Endothelial cell (in vitro differentiated cells): Measurements from ENCODE around the gene ABCC5. TPM values are rescaled to one million over a fixed set of nuclear protein-coding genes. Genes with fewer than 3 reads are reported as not detected.

ENCODE experiments used
- DNase-seq: peaks from one replicate; pipeline ENCODE4 v3.0.0; 2021; ENCODE audit warnings: low spot score
- H3K27ac Mint-ChIP-seq: one replicate; pipeline ENCODE4 v1.8.0; 2021; ENCODE audit warnings: mixed read lengths, inconsistent platforms; ENCODE audit not compliant: unreplicated experiment
- H3K27me3 Mint-ChIP-seq: one replicate; pipeline ENCODE4 v1.8.0; 2021; ENCODE audit warnings: mild to moderate bottlenecking, moderate library complexity, mixed read lengths, inconsistent platforms; ENCODE audit not compliant: unreplicated experiment
- H3K36me3 Mint-ChIP-seq: one replicate; pipeline ENCODE4 v1.8.0; 2021; ENCODE audit warnings: mild to moderate bottlenecking, low read depth, mixed read lengths, inconsistent platforms; ENCODE audit not compliant: unreplicated experiment
- H3K4me1 Mint-ChIP-seq: one replicate; pipeline ENCODE4 v1.8.0; 2021; ENCODE audit warnings: mild to moderate bottlenecking, mixed read lengths, inconsistent platforms; ENCODE audit not compliant: unreplicated experiment
- H3K4me3 Mint-ChIP-seq: one replicate; pipeline ENCODE4 v1.8.0; 2021; ENCODE audit warnings: mild to moderate bottlenecking, mixed read lengths, inconsistent platforms; ENCODE audit not compliant: unreplicated experiment
- H3K9me3 Mint-ChIP-seq: one replicate; pipeline ENCODE4 v1.8.0; 2021; ENCODE audit warnings: mixed read lengths, inconsistent platforms; ENCODE audit not compliant: unreplicated experiment
- CTCF ChIP-seq: fragments of 200-600 bp; sonication (generic); IDR thresholded peaks from one replicate; pipeline ENCODE4 v1.5.0; 2021; ENCODE audit warnings: antibody characterized with exemption; ENCODE audit not compliant: unreplicated experiment
- total RNA-seq: library from RNA; stranded (reverse); fragmentation: NEBNext Ultra II Directional; extraction: Animal tissue kit (Norgen Biotek cat#: 25700); gene quantifications from one replicate; pipeline ENCODE4 v1.2.1, GENCODE V29; 2021; ENCODE audit not compliant: unreplicated experiment

Gene ABCC5
- total RNA-seq, 1 donor from 2014 or later: 45.9 TPM

GRCh38 chr3:184003187-184003967 lies 14.3 kb downstream of the ABCC5 start:
- Mint-ChIP-seq H3K27me3 (peaks cover 5% of the 10 kb centered on the region), H3K4me1 (peaks cover 25% of the 10 kb centered on the region), H3K9me3 (no peaks in the 10 kb centered on the region), H3K27ac (no peak overlapping the region), H3K4me3 (no peak overlapping the region), H3K36me3 (peaks cover 4% of the 10 kb centered on the region)
- DNase-seq: no peak
- TF ChIP-seq CTCF: no peak

- Mint-ChIP-seq H3K27ac (no peak overlapping the region), H3K4me3 (no peak overlapping the region), H3K27me3 (peaks cover 5% of the 10 kb centered on the region), H3K36me3 (no peaks in the 10 kb centered on the region), H3K4me1 (peaks cover 23% of the 10 kb centered on the region), H3K9me3 (no peaks in the 10 kb centered on the region)
- no peak for DNase-seq
- no peak for TF ChIP-seq CTCF
Observed at GRCh38 chr3:184002469-184002868, 15.2 kb downstream of the ABCC5 start.

GRCh38 chr3:184001761-184002160 lies 15.9 kb downstream of the ABCC5 start:
- no peak for TF ChIP-seq CTCF
- Mint-ChIP-seq H3K36me3 (no peaks in the 10 kb centered on the region), H3K4me1 (peaks cover 24% of the 10 kb centered on the region), H3K27me3 (peaks cover 5% of the 10 kb centered on the region), H3K4me3 (no peak overlapping the region), H3K9me3 (no peaks in the 10 kb centered on the region), H3K27ac (no peak overlapping the region)
- DNase-seq: no peak

- H3K27ac Mint-ChIP-seq: no peak overlapping the region
- H3K4me3 Mint-ChIP-seq: no peak overlapping the region
- DNase-seq: no peak
- H3K36me3 Mint-ChIP-seq: peaks cover 9% of the 10 kb centered on the region
- no peaks in the 10 kb centered on the region for H3K9me3 Mint-ChIP-seq
- H3K27me3 Mint-ChIP-seq: no peaks in the 10 kb centered on the region
- no peak for TF ChIP-seq CTCF
- no peaks in the 10 kb centered on the region for H3K4me1 Mint-ChIP-seq
Observed at GRCh38 chr3:183991403-183991802, 26.3 kb downstream of the ABCC5 start.

- Mint-ChIP-seq H3K27ac (no peak overlapping the region), H3K36me3 (peaks cover 16% of the 10 kb centered on the region), H3K4me3 (no peak overlapping the region), H3K4me1 (peaks cover 4% of the 10 kb centered on the region), H3K9me3 (no peaks in the 10 kb centered on the region), H3K27me3 (no peaks in the 10 kb centered on the region)
- TF ChIP-seq CTCF: no peak
- DNase-seq: no peak
Observed at GRCh38 chr3:183988216-183988790, 29.4 kb downstream of the ABCC5 start.
